H9 (cell line): Measurements from ENCODE around the gene PCSK1N. TPM values are rescaled to one million over a fixed set of nuclear protein-coding genes. Genes with fewer than 3 reads are reported as not detected.

ENCODE experiments used
- DNase-seq: peaks from one replicate; pipeline ENCODE4 v3.0.0-alpha.2; 2017
- H2AFZ ChIP-seq: one replicate; pipeline ENCODE4 v1.6.1; 2013; ENCODE audit warnings: mild to moderate bottlenecking, low read length, control low read depth, moderate library complexity
- H2AK5ac ChIP-seq: 2 replicates; pipeline ENCODE4 v1.6.1; 2013; ENCODE audit warnings: low read length, control low read depth, mixed read lengths; ENCODE audit not compliant: insufficient read length
- H2BK120ac ChIP-seq: one replicate; pipeline ENCODE4 v1.6.1; 2013; ENCODE audit warnings: low read depth, mild to moderate bottlenecking, low read length, control low read depth, inconsistent platforms; ENCODE audit not compliant: poor library complexity, severe bottlenecking
- H2BK12ac ChIP-seq: 2 replicates; pipeline ENCODE4 v1.6.1; 2013; ENCODE audit warnings: low read length, control low read depth, mixed read lengths, low read depth; ENCODE audit not compliant: insufficient read length
- H2BK15ac ChIP-seq: 2 replicates; pipeline ENCODE4 v1.6.1; 2013; ENCODE audit warnings: low read depth, low read length, control low read depth
- H2BK20ac ChIP-seq: one replicate; pipeline ENCODE4 v1.6.1; 2013; ENCODE audit warnings: low read depth, mild to moderate bottlenecking, low read length, control low read depth, inconsistent platforms; ENCODE audit not compliant: poor library complexity, severe bottlenecking
- H2BK5ac ChIP-seq: 2 replicates; pipeline ENCODE4 v1.6.1; 2013; ENCODE audit warnings: low read length, control low read depth, mixed read lengths; ENCODE audit not compliant: insufficient read length
- H3K14ac ChIP-seq: 2 replicates; pipeline ENCODE4 v1.6.1; 2013; ENCODE audit warnings: low read length, control low read depth; ENCODE audit not compliant: insufficient read depth
- H3K18ac ChIP-seq: 2 replicates; pipeline ENCODE4 v1.6.1; 2013; ENCODE audit warnings: low read depth, mild to moderate bottlenecking, mixed read lengths, low read length, control low read depth; ENCODE audit not compliant: insufficient read length
- H3K23ac ChIP-seq: 2 replicates; pipeline ENCODE4 v1.6.1; 2013; ENCODE audit warnings: low read length, control low read depth, mixed read lengths, low read depth; ENCODE audit not compliant: insufficient read length
- H3K23me2 ChIP-seq: 2 replicates; pipeline ENCODE4 v1.6.1; 2013; ENCODE audit warnings: low read depth, mild to moderate bottlenecking, mixed read lengths, low read length, control low read depth; ENCODE audit not compliant: insufficient read length, poor library complexity, severe bottlenecking
- H3K27ac ChIP-seq: 2 replicates; pipeline ENCODE4 v1.5.1; 2013; ENCODE audit warnings: low read length, control low read depth, mixed read lengths, low read depth; ENCODE audit not compliant: insufficient read length
- H3K27me3 ChIP-seq: 2 replicates; pipeline ENCODE4 v1.6.1; 2013; ENCODE audit warnings: low read length, control low read depth, inconsistent platforms; ENCODE audit not compliant: insufficient read depth
- H3K4ac ChIP-seq: 2 replicates; pipeline ENCODE4 v1.6.1; 2013; ENCODE audit warnings: low read depth, mild to moderate bottlenecking, control low read depth, inconsistent platforms, low read length, moderate library complexity
- H3K4me1 ChIP-seq: 2 replicates; pipeline ENCODE4 v1.6.1; 2013; ENCODE audit warnings: low read length, control low read depth, inconsistent platforms; ENCODE audit not compliant: insufficient read depth
- H3K4me2 ChIP-seq: 2 replicates; pipeline ENCODE4 v1.6.1; 2013; ENCODE audit warnings: low read length, control low read depth, mixed read lengths; ENCODE audit not compliant: insufficient read length, insufficient read depth
- H3K56ac ChIP-seq: 2 replicates; pipeline ENCODE4 v1.6.1; 2013; ENCODE audit warnings: low read depth, mild to moderate bottlenecking, mixed read lengths, low read length, control low read depth; ENCODE audit not compliant: insufficient read length
- H3K79me1 ChIP-seq: 2 replicates; pipeline ENCODE4 v1.6.1; 2013; ENCODE audit warnings: low read depth, mild to moderate bottlenecking, moderate library complexity, low read length, control low read depth, inconsistent platforms; ENCODE audit not compliant: insufficient read depth, poor library complexity, severe bottlenecking
- H3K79me2 ChIP-seq: 2 replicates; pipeline ENCODE4 v1.6.1; 2013; ENCODE audit warnings: low read length, control low read depth, inconsistent platforms; ENCODE audit not compliant: insufficient read depth
- H3K9ac ChIP-seq: 2 replicates; pipeline ENCODE4 v1.6.1; 2013; ENCODE audit warnings: low read length, control low read depth, mixed read lengths; ENCODE audit not compliant: insufficient read length; ENCODE audit errors: extremely low read depth
- H3K9me3 ChIP-seq: one replicate; pipeline ENCODE4 v1.6.1; 2013; ENCODE audit warnings: low read depth, low read length, inconsistent platforms; ENCODE audit not compliant: control insufficient read depth
- H3T11ph ChIP-seq: one replicate; pipeline ENCODE4 v1.6.1; 2013; ENCODE audit warnings: mild to moderate bottlenecking, low read length, control low read depth, inconsistent platforms
- H4K20me1 ChIP-seq: one replicate; pipeline ENCODE4 v1.6.1; 2013; ENCODE audit not compliant: control insufficient read depth, insufficient read length, insufficient read depth
- H4K5ac ChIP-seq: 2 replicates; pipeline ENCODE4 v1.6.1; 2013; ENCODE audit warnings: low read depth, mild to moderate bottlenecking, mixed read lengths, low read length, control low read depth; ENCODE audit not compliant: insufficient read length
- H4K8ac ChIP-seq: replicated peaks from 2 replicates; pipeline ENCODE4 v1.6.1; 2013; ENCODE audit warnings: low read length, control low read depth, mixed read lengths, low read depth; ENCODE audit not compliant: insufficient read length
- H4K91ac ChIP-seq: 2 replicates; pipeline ENCODE4 v1.6.1; 2013; ENCODE audit warnings: low read depth, mild to moderate bottlenecking, moderate library complexity, mixed read lengths, low read length, control low read depth; ENCODE audit not compliant: insufficient read length
- H3K27ac Mint-ChIP-seq, 3 experiments: 2 replicates in 2 of 3; 3 replicates in 1 of 3; pipeline ENCODE4 v1.8.0; 2020 to 2021; ENCODE audit warnings: mixed read lengths in 3 of 3, mild to moderate bottlenecking in 1 of 3, moderate library complexity in 1 of 3
- H3K27me3 Mint-ChIP-seq: 2 replicates; pipeline ENCODE4 v1.8.0; 2021; ENCODE audit warnings: low read depth, mild to moderate bottlenecking, moderate library complexity, mixed read lengths
- H3K36me3 Mint-ChIP-seq, 3 experiments: 2 replicates in 2 of 3; 3 replicates in 1 of 3; pipeline ENCODE4 v1.8.0; 2020 to 2021; ENCODE audit warnings: low read depth in 3 of 3, mixed read lengths in 3 of 3; ENCODE audit not compliant: insufficient read depth in 1 of 3
- H3K4me1 Mint-ChIP-seq, 2 experiments: 2 replicates each; pipeline ENCODE4 v1.8.0; 2020; ENCODE audit warnings: mixed read lengths in 2 of 2
- H3K4me3 Mint-ChIP-seq, 2 experiments: 2 replicates in 1 of 2; 3 replicates in 1 of 2; pipeline ENCODE4 v1.8.0; 2020 to 2021; ENCODE audit warnings: mild to moderate bottlenecking in 2 of 2, mixed read lengths in 2 of 2, moderate library complexity in 1 of 2
- H3K9me3 Mint-ChIP-seq, 2 experiments: 2 replicates in 1 of 2; 3 replicates in 1 of 2; pipeline ENCODE4 v1.8.0; 2020; ENCODE audit warnings: mild to moderate bottlenecking in 2 of 2, mixed read lengths in 2 of 2, moderate library complexity in 1 of 2
- WGBS: extraction: QIAGEN DNeasy Blood & Tissue Kit; methylation state at CpG from one replicate; pipeline ENCODE4 v1.1.7; 2013; ENCODE audit warnings: missing lambda C conversion rate, low lambda C conversion rate, mixed read lengths; ENCODE audit not compliant: insufficient read length; ENCODE audit errors: extremely low coverage; 5-methylcytosine and 5-hydroxymethylcytosine counted together
- total RNA-seq: library from RNA; stranded (reverse); gene quantifications from 2 replicates; pipeline ENCODE4 v1.2.1, GENCODE V29; 2021
- TF ChIP-seq, protein P1 (sequence below): fragments of 200-600 bp; sonication (generic); conservative IDR thresholded peaks from 3 replicates; pipeline ENCODE4 v1.8.0; 2021; ENCODE audit warnings: antibody characterized with exemption, mild to moderate bottlenecking

Gene PCSK1N
- total RNA-seq, 1 experiment from 2014 or later, result 3.9 TPM

- no peaks in the 10 kb centered on the region; the same call in 1 of the 2 replicates for H3K27me3 Mint-ChIP-seq
- no peak overlapping the region for H3K4me3 Mint-ChIP-seq
- TF ChIP-seq, protein P1, sequence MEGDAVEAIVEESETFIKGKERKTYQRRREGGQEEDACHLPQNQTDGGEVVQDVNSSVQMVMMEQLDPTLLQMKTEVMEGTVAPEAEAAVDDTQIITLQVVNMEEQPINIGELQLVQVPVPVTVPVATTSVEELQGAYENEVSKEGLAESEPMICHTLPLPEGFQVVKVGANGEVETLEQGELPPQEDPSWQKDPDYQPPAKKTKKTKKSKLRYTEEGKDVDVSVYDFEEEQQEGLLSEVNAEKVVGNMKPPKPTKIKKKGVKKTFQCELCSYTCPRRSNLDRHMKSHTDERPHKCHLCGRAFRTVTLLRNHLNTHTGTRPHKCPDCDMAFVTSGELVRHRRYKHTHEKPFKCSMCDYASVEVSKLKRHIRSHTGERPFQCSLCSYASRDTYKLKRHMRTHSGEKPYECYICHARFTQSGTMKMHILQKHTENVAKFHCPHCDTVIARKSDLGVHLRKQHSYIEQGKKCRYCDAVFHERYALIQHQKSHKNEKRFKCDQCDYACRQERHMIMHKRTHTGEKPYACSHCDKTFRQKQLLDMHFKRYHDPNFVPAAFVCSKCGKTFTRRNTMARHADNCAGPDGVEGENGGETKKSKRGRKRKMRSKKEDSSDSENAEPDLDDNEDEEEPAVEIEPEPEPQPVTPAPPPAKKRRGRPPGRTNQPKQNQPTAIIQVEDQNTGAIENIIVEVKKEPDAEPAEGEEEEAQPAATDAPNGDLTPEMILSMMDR, result no peak
- Histone ChIP-seq H2BK20ac (no peak overlapping the region), H2BK5ac (no peak overlapping the region), H3K27ac (no peak overlapping the region), H3K27me3 (no peaks in the 10 kb centered on the region), H4K8ac (no peak overlapping the region), H4K91ac (no peak overlapping the region), H3K9ac (no peak overlapping the region), H3T11ph (no peak overlapping the region), H3K4me2 (no peak overlapping the region), H2BK12ac (no peak overlapping the region), H4K5ac (no peak overlapping the region), H2AFZ (no peak overlapping the region), H3K14ac (no peak overlapping the region), H3K23me2 (no peaks in the 10 kb centered on the region), H3K4ac (no peak overlapping the region), H3K23ac (no peak overlapping the region), H3K79me1 (no peaks in the 10 kb centered on the region), H3K9me3 (peaks cover 14% of the 10 kb centered on the region), H3K4me1 (no peaks in the 10 kb centered on the region), H2BK15ac (no peak overlapping the region), H2AK5ac (no peak overlapping the region), H3K56ac (no peak overlapping the region), H2BK120ac (no peak overlapping the region), H3K18ac (no peak overlapping the region), H3K79me2 (no peaks in the 10 kb centered on the region), H4K20me1 (no peaks in the 10 kb centered on the region)
- H3K36me3 Mint-ChIP-seq, result peaks cover 11 to 16% (median 16%) of the 10 kb centered on the region in 3 experiments; a peak in 6 of 7 replicates
- H3K4me1 Mint-ChIP-seq, result no peaks in the 10 kb centered on the region
- no peak overlapping the region for H3K27ac Mint-ChIP-seq
- H3K9me3 Mint-ChIP-seq, result peaks cover 66 to 79% of the 10 kb centered on the region in 2 experiments
- no peak for DNase-seq
- no CpG with 5 or more reads among the region's 1 CpG for WGBS
Observed at GRCh38 chrX:48848847-48849246, 13.4 kb upstream of the PCSK1N start.
